RWPE1 (cell line): ENCODE measurements around the gene PTPN21.

Source experiments
- CTCF ChIA-PET: fragments of 350-600 bp; sonication (Branson Sonifier 250); formaldehyde crosslinking; extraction: SDS; loops from one replicate; lab custom pipeline; 2021; lab: Yijun Ruan, JAX
- POLR2A ChIA-PET: fragments of 400-600 bp; formaldehyde crosslinking; extraction: SDS; loops from one replicate; lab custom pipeline; 2020; ENCODE audit warnings: antibody characterized with exemption; ENCODE audit not compliant: low non-redundant PET; lab: Yijun Ruan, JAX
- DNase-seq: peaks from one replicate; pipeline ENCODE4 v3.0.0; 2012; ENCODE audit warnings: low spot score
- H3K27ac ChIP-seq: fragments of 450-650 bp; 2 replicates; pipeline ENCODE4 v1.5.1; 2017
- TF ChIP-seq, protein P1 (sequence below): fragments of 450-650 bp; conservative IDR thresholded peaks from 2 replicates; pipeline ENCODE4 v1.5.1; 2017; ENCODE audit warnings: low read depth, mild to moderate bottlenecking

Gene PTPN21

GRCh38 chr14:88422047-88422446 is 132.8 kb downstream of the PTPN21 start:
- CTCF ChIA-PET, result no interaction called here
- TF ChIP-seq, protein P1, sequence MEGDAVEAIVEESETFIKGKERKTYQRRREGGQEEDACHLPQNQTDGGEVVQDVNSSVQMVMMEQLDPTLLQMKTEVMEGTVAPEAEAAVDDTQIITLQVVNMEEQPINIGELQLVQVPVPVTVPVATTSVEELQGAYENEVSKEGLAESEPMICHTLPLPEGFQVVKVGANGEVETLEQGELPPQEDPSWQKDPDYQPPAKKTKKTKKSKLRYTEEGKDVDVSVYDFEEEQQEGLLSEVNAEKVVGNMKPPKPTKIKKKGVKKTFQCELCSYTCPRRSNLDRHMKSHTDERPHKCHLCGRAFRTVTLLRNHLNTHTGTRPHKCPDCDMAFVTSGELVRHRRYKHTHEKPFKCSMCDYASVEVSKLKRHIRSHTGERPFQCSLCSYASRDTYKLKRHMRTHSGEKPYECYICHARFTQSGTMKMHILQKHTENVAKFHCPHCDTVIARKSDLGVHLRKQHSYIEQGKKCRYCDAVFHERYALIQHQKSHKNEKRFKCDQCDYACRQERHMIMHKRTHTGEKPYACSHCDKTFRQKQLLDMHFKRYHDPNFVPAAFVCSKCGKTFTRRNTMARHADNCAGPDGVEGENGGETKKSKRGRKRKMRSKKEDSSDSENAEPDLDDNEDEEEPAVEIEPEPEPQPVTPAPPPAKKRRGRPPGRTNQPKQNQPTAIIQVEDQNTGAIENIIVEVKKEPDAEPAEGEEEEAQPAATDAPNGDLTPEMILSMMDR, result no peak
- POLR2A ChIA-PET, result no interaction called here
- DNase-seq, result no peak
- no peak overlapping the region for H3K27ac ChIP-seq

- CTCF ChIA-PET, result no interaction called here
- H3K27ac ChIP-seq, result no peak overlapping the region
- TF ChIP-seq, protein P1, result no peak
- DNase-seq, result no peak
- POLR2A ChIA-PET, result no interaction called here
These were observed 133.5 kb downstream of the PTPN21 start for GRCh38 chr14:88421286-88421685.

- TF ChIP-seq, protein P1, result no peak
- H3K27ac ChIP-seq, result no peak overlapping the region
- DNase-seq, result no peak
- ChIA-PET CTCF (no interaction called here), POLR2A (no interaction called here)
These were observed 134.6 kb downstream of the PTPN21 start for GRCh38 chr14:88420187-88420586.

GRCh38 chr14:88417594-88417993 is 137.2 kb downstream of the PTPN21 start:
- ChIA-PET CTCF (no interaction called here), POLR2A (no interaction called here)
- TF ChIP-seq, protein P1, result no peak
- no peak for DNase-seq
- no peak overlapping the region for H3K27ac ChIP-seq
